GM21576 (cell line): ENCODE data around the gene TP53INP2.
A peak's percentile ranks its signal among the peaks of the same experiment; 100 is the strongest.
"Not testable (repeated sequence)": the region's sequence is repeated elsewhere in the genome, so short reads cannot be mapped to it uniquely, and the experiment has no call there.

Source experiments
- ATAC-seq: cut with Tn5 transposase; IDR thresholded peaks from one replicate; pipeline ENCODE4 v1.9.1; 2021; ENCODE audit warnings: mild to moderate bottlenecking, moderate library complexity; ENCODE audit not compliant: unreplicated experiment

TP53INP2 gene

DNA sequence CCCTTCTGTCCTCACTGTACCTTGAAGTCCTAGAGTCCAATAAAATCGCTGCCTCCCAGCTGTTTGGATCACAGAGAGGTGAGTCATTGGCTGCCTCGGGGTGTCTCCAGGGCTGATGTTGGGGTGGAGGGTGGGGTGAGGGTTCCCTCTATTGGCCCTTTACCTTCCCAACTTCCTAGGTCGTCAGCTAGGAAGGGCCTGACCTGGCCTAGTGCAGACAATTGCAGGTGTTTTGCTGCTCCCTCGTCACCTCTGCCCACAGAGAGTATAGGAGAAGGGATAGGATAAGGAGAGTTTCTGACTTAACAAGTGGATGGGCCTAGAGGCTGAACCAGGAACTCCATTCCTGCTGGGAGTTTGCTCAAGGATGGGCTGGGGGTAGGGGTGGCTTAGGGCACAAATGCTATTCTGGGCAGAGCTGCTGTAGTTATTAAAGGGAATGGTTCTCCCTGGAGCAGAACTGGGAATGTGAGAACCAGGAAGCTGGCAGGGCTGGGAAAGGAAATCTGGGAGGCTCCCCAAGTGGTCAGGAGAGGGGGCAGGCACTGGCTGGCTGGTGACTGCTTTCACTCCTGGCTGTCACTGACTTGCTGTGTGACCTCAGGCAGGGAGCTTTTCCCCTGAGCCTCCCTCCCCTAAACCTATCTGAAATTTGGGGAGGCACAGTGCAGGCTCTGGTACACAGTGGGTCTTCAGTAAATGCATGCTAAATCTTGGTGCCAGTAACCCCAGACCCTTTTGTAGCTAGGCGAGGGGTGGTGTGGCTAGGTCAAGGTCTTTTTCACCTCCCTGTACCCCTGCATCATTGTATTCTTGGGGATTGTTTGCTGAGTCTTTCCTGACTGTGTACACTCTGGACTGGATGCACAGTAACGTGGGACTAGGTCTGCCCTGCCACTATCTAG is 1.5 kb downstream of the TP53INP2 start:
- no peak for ATAC-seq

DNA sequence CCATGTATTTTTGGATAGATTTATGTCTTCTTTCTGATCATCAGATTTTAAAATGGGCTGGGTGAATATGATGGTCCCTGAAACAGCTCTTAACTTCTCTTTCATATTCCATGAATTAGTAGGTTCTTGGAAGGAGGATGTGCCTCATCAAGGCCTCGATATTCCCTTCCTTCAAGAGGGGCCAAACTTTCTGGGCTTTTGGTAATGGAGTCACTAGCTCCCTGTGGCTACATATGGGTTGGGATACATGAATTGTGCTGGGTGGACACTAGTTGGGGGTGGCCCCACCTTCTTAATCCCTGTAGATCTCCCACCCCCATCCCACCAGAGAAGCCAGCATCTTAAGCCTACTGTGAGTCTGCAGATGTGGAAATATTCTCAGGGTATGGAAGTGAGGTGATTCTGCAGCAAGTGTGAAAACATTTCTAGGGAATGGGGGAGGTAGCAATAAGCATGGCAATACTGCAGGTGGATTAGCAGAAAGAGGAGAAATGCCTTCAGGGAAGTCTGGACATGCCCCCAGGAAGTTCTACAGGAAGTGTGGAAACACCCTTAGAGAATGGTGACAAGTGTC is 2.2 kb downstream of the TP53INP2 start:
- ATAC-seq = no peak

GRCh38 chr20:34706912-34707784 is 3.0 kb downstream of the TP53INP2 start:
- no peak for ATAC-seq

DNA sequence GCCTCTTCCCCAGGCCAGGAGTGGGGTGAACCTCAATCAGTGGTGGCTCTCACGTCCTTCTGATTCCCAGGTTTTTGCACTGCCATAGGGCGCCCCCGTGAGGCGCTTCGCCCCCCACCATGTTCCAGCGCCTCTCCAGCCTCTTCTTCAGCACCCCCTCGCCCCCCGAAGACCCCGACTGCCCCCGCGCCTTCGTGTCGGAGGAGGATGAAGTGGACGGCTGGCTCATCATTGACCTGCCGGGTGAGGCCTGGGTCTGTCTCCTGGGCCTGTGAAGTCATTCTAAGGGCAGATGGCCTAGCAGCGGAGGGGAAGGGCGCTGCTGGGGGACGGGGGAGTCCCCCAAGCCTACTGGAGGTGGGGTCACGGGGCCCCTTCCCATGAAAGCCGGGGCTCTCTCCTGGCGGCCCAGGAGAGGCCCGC is 4.5 kb downstream of the TP53INP2 start:
- ATAC-seq = peak; percentile 24

DNA sequence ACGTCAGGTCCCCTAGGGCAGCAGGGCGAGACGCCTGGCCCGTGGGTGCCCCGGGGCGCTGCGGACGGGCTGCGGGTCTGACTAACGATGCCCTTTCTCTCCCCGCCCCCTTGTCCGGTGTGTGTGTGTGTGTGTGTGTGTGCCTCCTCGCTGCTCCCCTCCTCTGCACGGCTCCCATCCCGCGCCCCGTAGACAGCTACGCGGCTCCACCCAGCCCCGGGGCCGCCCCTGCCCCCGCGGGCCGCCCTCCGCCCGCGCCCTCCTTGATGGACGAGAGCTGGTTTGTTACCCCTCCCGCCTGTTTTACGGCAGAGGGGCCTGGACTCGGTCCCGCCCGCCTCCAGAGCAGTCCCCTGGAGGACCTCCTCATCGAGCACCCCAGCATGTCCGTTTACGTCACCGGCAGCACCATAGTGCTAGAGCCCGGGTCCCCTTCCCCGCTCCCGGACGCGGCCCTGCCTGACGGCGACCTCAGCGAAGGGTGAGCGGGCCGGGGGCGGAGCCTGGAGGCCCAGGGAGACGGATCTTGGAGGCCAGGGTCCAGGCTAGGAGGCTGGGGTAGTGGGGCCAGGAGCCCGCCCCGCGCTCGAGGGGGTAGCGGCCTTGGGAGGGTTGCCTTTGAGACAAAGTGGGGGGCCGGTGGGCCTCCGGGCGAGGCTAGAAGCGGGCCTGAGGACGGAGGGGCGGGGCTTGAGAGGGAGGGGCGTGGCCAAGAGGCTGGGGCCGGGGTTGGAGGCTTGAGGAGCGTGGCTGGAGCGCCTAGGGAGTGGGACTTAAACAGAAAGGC is 5.1 kb downstream of the TP53INP2 start:
- peak; percentile 40 for ATAC-seq

DNA sequence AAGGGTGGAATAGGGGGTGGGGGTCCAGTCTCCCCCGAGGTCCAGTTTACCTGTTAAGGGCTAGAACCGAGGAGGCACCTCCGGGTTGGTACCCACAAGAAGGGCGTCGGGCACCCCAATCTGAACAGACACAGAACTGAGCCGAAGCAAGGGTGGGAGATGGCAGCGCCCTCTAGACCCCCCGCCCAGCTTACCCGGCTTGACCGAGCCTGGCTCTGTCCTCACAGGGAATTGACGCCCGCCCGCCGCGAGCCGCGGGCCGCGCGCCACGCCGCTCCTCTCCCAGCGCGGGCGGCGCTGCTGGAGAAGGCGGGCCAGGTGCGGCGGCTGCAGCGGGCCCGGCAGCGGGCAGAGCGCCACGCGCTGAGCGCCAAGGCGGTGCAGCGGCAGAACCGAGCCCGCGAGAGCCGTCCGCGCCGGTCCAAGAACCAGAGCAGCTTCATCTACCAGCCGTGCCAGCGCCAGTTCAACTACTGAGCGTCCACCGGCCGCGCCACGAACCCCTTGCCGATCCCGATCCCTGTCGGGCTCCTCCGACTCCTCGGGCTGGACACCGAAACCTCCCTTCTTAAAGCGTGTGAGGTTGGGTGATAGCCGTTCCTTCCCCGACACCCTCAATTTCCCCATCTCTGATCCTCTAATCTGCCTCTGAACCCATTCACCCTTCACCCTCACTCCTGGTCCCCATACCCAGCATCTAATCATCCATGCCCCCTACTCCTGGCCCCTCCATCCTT is 5.9 kb downstream of the TP53INP2 start:
- ATAC-seq = peak; percentile 24

DNA sequence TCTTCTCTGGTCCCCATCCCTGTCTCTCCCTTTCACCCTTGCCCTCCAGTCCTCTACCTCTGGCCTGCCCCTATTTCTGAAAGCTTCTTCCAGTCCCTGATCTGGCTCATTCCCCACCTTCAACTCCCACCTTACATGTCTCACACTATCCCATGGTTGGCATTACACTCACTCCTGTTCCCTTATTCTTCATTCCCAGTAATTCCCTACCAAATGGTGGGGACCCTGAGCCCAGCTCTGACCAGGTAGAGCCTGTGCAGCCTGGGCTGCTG is 6.4 kb downstream of the TP53INP2 start:
- ATAC-seq = no peak

- no peak for ATAC-seq
Measured at GRCh38 chr20:34710861-34711574, 6.9 kb downstream of the TP53INP2 start.

GRCh38 chr20:34711813-34712430 is 7.8 kb downstream of the TP53INP2 start:
- no peak for ATAC-seq

DNA sequence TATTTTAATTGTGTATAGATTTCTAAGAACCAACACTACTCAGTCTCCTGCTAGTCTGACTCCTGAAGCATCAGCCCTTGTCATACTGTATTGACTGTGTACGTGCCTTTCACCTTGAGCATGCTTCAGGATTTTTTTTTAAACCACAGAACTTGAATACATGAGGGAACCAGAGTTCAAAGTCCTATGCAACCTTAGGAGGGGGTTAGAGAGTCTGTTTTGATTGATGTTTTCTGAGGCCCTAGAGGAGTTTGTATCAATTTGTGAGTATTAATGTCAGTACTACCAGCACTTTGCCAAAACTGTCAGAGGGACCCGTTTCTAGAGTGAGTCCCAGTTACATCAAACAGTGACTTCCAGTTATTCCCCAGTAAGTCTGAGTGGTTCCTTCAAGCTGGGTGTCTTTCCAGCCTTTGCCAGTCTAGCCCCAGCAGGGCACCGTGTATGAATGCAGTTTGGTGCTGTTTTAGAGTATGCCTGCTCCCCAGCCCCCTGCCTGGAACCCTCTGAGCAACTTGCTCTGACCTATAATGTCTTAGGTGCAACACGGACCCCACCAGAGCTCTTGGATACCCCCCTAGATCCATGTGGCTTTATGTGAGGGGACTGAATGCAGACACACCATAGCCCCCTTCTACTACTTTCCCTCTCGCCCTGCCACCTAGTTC is 8.5 kb downstream of the TP53INP2 start:
- ATAC-seq = no peak

- ATAC-seq = no peak
Measured at GRCh38 chr20:34713194-34713943, 9.2 kb downstream of the TP53INP2 start.

DNA sequence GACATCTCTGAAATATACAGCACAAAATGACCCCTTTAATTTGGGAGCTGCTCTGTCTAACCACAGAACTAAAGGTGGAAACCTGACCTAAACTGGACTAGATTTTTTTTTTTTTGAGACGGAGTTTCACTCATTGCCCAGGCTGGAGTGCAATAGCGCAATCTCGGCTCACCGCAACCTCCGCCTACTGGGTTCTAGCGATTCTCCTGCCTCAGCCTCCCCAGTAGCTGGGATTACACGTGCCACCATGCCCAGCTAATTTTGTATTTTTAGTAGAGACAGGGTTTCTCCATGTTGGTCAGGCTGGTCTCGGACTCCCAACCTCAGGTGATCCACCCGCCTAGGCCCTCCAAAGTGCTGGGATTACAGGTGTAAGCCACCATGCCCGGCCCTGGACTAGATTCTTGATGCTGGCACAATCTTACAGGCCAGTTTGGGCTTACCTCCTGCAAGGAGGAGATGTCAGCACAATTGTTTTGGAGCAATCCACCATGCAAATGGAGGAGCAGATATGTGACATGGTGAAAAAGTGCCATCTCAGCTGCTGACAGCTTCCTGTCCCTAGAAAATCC is 9.9 kb downstream of the TP53INP2 start:
- not testable (repeated sequence) for ATAC-seq

- ATAC-seq = no peak
Measured at GRCh38 chr20:34715384-34715783, 11.2 kb downstream of the TP53INP2 start.

GRCh38 chr20:34716921-34717229 is 12.7 kb downstream of the TP53INP2 start:
- no peak for ATAC-seq

DNA sequence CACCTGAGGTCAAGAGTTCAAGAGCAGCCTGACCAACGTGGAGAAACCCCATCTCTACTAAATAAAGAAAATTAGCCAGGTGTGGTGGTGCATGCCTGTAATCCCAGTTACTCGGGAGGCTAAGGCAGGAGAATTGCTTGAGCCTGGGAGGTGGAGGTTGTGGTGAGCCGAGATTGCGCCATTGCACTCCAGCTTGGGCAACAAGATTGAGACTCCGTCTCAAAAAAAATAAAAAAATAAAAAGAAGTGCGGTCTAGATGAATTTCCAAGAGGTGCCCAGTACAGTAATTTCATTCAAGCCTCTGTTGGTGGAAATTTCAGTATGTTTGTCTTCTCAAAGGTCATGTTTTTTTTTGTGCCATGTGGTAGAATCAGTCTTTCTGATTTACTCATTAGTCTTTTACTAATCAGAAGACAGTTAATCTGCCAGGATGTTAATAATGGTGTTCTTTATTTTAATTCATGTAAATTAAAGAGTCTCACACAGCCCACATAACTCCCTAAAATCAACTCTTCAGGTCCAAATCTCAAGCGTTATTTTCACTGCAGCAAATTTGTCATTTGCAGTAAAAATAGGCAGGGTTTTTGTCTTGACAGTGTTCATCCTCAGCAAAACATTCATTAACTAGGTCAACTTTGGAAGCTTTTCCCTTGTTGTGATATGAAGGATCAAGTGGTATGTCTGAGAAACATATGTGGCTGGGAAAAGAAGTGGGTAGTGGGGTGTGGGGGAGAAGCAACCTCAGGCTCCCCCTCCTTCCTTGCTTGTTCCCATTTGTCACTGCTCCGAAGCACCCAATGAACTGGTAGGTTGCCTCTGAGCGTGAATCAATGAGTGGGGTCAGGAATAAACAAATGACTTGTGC is 13.3 kb downstream of the TP53INP2 start:
- ATAC-seq = no peak

- ATAC-seq = peak; percentile 87
Measured at GRCh38 chr20:34719242-34720017, 15.3 kb downstream of the TP53INP2 start.
